GM12891 (cell line): Measurements from ENCODE around the gene GPR142.

Source experiments
- POLR2A ChIP-seq: IDR thresholded peaks from 2 replicates; pipeline ENCODE4 v1.6.1; 2011; ENCODE audit warnings: low read depth, low read length, control low read depth
- POLR2AphosphoS5 ChIP-seq: IDR thresholded peaks from 2 replicates; pipeline ENCODE4 v1.6.1; 2011; ENCODE audit warnings: low read depth, low read length, control low read depth
- POU2F2 ChIP-seq: IDR thresholded peaks from 2 replicates; pipeline ENCODE4 v1.6.1; 2011; ENCODE audit warnings: low read depth, mild to moderate bottlenecking, control low read depth, low read length, moderate library complexity

GRCh38 chr17:74354561-74354960, 12.7 kb upstream of the GPR142 start:
- TF ChIP-seq POLR2AphosphoS5 (no peak), POLR2A (no peak), POU2F2 (no peak)
